SU-DHL-6 (cell line): ENCODE measurements around the gene UTP11.

Experiments
- H2AFZ ChIP-seq: fragments of 200-600 bp; sonication (generic); 2 replicates; pipeline ENCODE4 v1.6.1; 2014; ENCODE audit warnings: low read depth, mild to moderate bottlenecking, moderate library complexity, mixed read lengths, antibody characterized with exemption, low read length; ENCODE audit not compliant: severe bottlenecking
- H3F3A ChIP-seq: fragments of 200-600 bp; shearing (Covaris generic); 2 replicates; pipeline ENCODE4 v1.6.0; 2016; ENCODE audit warnings: antibody characterized with exemption, mild to moderate bottlenecking; ENCODE audit not compliant: insufficient read depth
- H3K27ac ChIP-seq: fragments of 200-600 bp; sonication (generic); 2 replicates; pipeline ENCODE4 v1.5.1; 2016; ENCODE audit warnings: low read depth, mild to moderate bottlenecking, low read length, moderate library complexity, mixed read lengths
- H3K27me3 ChIP-seq: fragments of 200-600 bp; sonication (generic), shearing (Covaris generic); 2 replicates; pipeline ENCODE4 v1.6.0; 2014; ENCODE audit warnings: mild to moderate bottlenecking, low read length
- H3K36me3 ChIP-seq: fragments of 200-600 bp; sonication (generic); 2 replicates; pipeline ENCODE4 v1.6.1; 2014; ENCODE audit warnings: mild to moderate bottlenecking, low read length, mixed read lengths
- H3K4me2 ChIP-seq: fragments of 300-600, 200-600 bp; shearing (Covaris generic), sonication (generic); 2 replicates; pipeline ENCODE4 v1.6.0; 2014; ENCODE audit warnings: low read length, low read depth, mild to moderate bottlenecking; ENCODE audit not compliant: poor library complexity, severe bottlenecking
- H3K4me3 ChIP-seq: fragments of 200-600 bp; sonication (generic); 2 replicates; pipeline ENCODE4 v1.5.1; 2014; ENCODE audit warnings: antibody characterized with exemption, low read length, mild to moderate bottlenecking, mixed read lengths; ENCODE audit not compliant: insufficient read depth, poor library complexity, severe bottlenecking
- H3K79me2 ChIP-seq: fragments of 200-600 bp; sonication (generic); 2 replicates; pipeline ENCODE4 v1.6.1; 2014; ENCODE audit warnings: mild to moderate bottlenecking, low read length, moderate library complexity; ENCODE audit not compliant: insufficient read depth
- H3K9ac ChIP-seq: fragments of 200-600 bp; sonication (generic); 2 replicates; pipeline ENCODE4 v1.7.0; 2014; ENCODE audit warnings: mild to moderate bottlenecking, low read length
- H3K9me2 ChIP-seq: fragments of 200-600 bp; sonication (generic); replicated peaks from 2 replicates; pipeline ENCODE4 v1.6.1; 2014; ENCODE audit warnings: low read length; ENCODE audit not compliant: insufficient read depth
- H3K9me3 ChIP-seq: fragments of 200-600 bp; sonication (generic); 2 replicates; pipeline ENCODE4 v1.6.1; 2014; ENCODE audit warnings: low read length, mixed read lengths; ENCODE audit not compliant: insufficient read depth
- H4K20me1 ChIP-seq: fragments of 200-600 bp; sonication (generic); 2 replicates; pipeline ENCODE4 v1.6.1; 2014; ENCODE audit warnings: low read depth, mild to moderate bottlenecking, antibody characterized with exemption, low read length, moderate library complexity, mixed read lengths
- CTCF ChIP-seq: fragments of 200-600 bp; sonication (generic); IDR thresholded peaks from one replicate; pipeline ENCODE4 v1.5.1; 2017; ENCODE audit warnings: antibody characterized with exemption, mild to moderate bottlenecking, low read length, moderate library complexity; ENCODE audit not compliant: insufficient read depth, poor library complexity, severe bottlenecking
- EZH2phosphoT487 ChIP-seq: fragments of 200-600 bp; sonication (generic), shearing (Covaris generic); conservative IDR thresholded peaks from 2 replicates; pipeline ENCODE4 v1.6.1; 2018; ENCODE audit warnings: mild to moderate bottlenecking, antibody characterized with exemption, low read length, moderate library complexity, mixed read lengths

Gene UTP11

GRCh38 chr1:38028671-38029070, 16.1 kb downstream of the UTP11 start:
- H3K4me3 ChIP-seq, result no peak overlapping the region

GRCh38 chr1:38029081-38029681, 16.6 kb downstream of the UTP11 start:
- Histone ChIP-seq H3K9ac (no peak overlapping the region), H2AFZ (no peak overlapping the region), H3K36me3 (no peaks in the 10 kb centered on the region)

More at GRCh38 chr1:38028671-38029070, 16.1 kb downstream of the UTP11 start:
- no peaks in the 10 kb centered on the region for H3K36me3 ChIP-seq
- no peaks in the 10 kb centered on the region for H3F3A ChIP-seq
- H3K79me2 ChIP-seq, result no peaks in the 10 kb centered on the region
- H3K27ac ChIP-seq, result no peak overlapping the region
- no peaks in the 10 kb centered on the region for H3K27me3 ChIP-seq
- TF ChIP-seq CTCF (no peak), EZH2phosphoT487 (no peak)
- no peak overlapping the region for H2AFZ ChIP-seq
- no peak overlapping the region for H3K9ac ChIP-seq
- no peaks in the 10 kb centered on the region for H3K9me2 ChIP-seq
- H3K9me3 ChIP-seq, result no peaks in the 10 kb centered on the region
- no peak overlapping the region for H3K4me2 ChIP-seq
- no peaks in the 10 kb centered on the region; the same call in 1 of the 2 replicates for H4K20me1 ChIP-seq

GRCh38 chr1:38029685-38030511, 17.4 kb downstream of the UTP11 start:
- Histone ChIP-seq H3K27me3 (no peaks in the 10 kb centered on the region), H3K27ac (no peak overlapping the region), H3K79me2 (no peaks in the 10 kb centered on the region), H3F3A (no peaks in the 10 kb centered on the region), H3K4me2 (no peak overlapping the region), H4K20me1 (no peaks in the 10 kb centered on the region; the same call in 1 of the 2 replicates), H3K4me3 (no peak overlapping the region), H3K9me2 (no peaks in the 10 kb centered on the region), H2AFZ (no peak overlapping the region), H3K9ac (no peak overlapping the region), H3K36me3 (no peaks in the 10 kb centered on the region), H3K9me3 (no peaks in the 10 kb centered on the region)
- no peak for TF ChIP-seq CTCF
- TF ChIP-seq EZH2phosphoT487, result no peak

More at GRCh38 chr1:38029081-38029681, 16.6 kb downstream of the UTP11 start:
- no peaks in the 10 kb centered on the region for H3K9me2 ChIP-seq
- no peaks in the 10 kb centered on the region for H3K79me2 ChIP-seq
- no peak overlapping the region for H3K4me2 ChIP-seq
- no peak overlapping the region for H3K4me3 ChIP-seq
- no peaks in the 10 kb centered on the region for H3K27me3 ChIP-seq
- no peak for TF ChIP-seq CTCF
- no peak for TF ChIP-seq EZH2phosphoT487
- H3K9me3 ChIP-seq, result no peaks in the 10 kb centered on the region
- H3F3A ChIP-seq, result no peaks in the 10 kb centered on the region
- H3K27ac ChIP-seq, result no peak overlapping the region
- no peaks in the 10 kb centered on the region; the same call in 1 of the 2 replicates for H4K20me1 ChIP-seq
